Brain microvascular endothelial cell (primary cell): Measurements from ENCODE around the gene NRXN2.

Source experiments
- DNase-seq: peaks from one replicate; pipeline ENCODE4 v3.0.0-alpha.2; 2020
- H3K27ac ChIP-seq: fragments of 250-450 bp; sonication (Bioruptor Pico); 2 replicates; pipeline ENCODE4 v1.5.1; 2020; ENCODE audit warnings: mild to moderate bottlenecking, moderate library complexity
- H3K27me3 ChIP-seq: fragments of 250-450 bp; sonication (Bioruptor Pico); replicated peaks from 2 replicates; pipeline ENCODE4 v1.5.1; 2020; ENCODE audit warnings: mild to moderate bottlenecking
- H3K36me3 ChIP-seq: fragments of 250-450 bp; sonication (Bioruptor Pico); replicated peaks from 2 replicates; pipeline ENCODE4 v1.5.1; 2020; ENCODE audit warnings: mild to moderate bottlenecking
- H3K4me3 ChIP-seq: 2 replicates; pipeline ENCODE4 v1.5.1; 2011; ENCODE audit warnings: low read depth, mild to moderate bottlenecking, control low read depth, low read length, moderate library complexity
- CTCF ChIP-seq: IDR thresholded peaks from 2 replicates; pipeline ENCODE4 v1.5.1; 2011; ENCODE audit warnings: low read depth, mild to moderate bottlenecking, moderate library complexity, low read length, control low read depth, inconsistent platforms; ENCODE audit errors: missing control alignments
- in situ Hi-C: cut with HindIII; loops from 2 replicates; pipeline ENCODE4 v1.10.0; 2017; ENCODE audit warnings: low sequenced_read_pairs, low pct_ligation_motif_present

NRXN2 gene

GRCh38 chr11:64764753-64765152 is 41.8 kb upstream of the NRXN2 start:
- no peaks in the 10 kb centered on the region for H3K27me3 ChIP-seq
- in situ Hi-C loops: no loop called here
- no peak overlapping the region for H3K27ac ChIP-seq
- DNase-seq: no peak
- H3K4me3 ChIP-seq: no peak overlapping the region
- TF ChIP-seq CTCF: no peak
- H3K36me3 ChIP-seq: peaks cover 74% of the 10 kb centered on the region

- H3K27ac ChIP-seq: no peak overlapping the region
- H3K36me3 ChIP-seq: peaks cover 67% of the 10 kb centered on the region
- DNase-seq: no peak
- in situ Hi-C loops: no loop called here
- H3K4me3 ChIP-seq: no peak overlapping the region
- no peaks in the 10 kb centered on the region for H3K27me3 ChIP-seq
- no peak for TF ChIP-seq CTCF
These were observed 41.1 kb upstream of the NRXN2 start for GRCh38 chr11:64764040-64764611.

- Histone ChIP-seq H3K4me3 (no peak overlapping the region), H3K27me3 (no peaks in the 10 kb centered on the region), H3K36me3 (peaks cover 62% of the 10 kb centered on the region), H3K27ac (peak overlapping the region; percentile 2)
- in situ Hi-C loops: no loop called here
- TF ChIP-seq CTCF: no peak
- DNase-seq: no peak
These were observed 40.6 kb upstream of the NRXN2 start for GRCh38 chr11:64763526-64764039.

GRCh38 chr11:64762674-64763525 is 39.9 kb upstream of the NRXN2 start:
- Histone ChIP-seq H3K36me3 (peaks cover 56% of the 10 kb centered on the region), H3K27ac (peak overlapping the region; percentile 29)
- in situ Hi-C loops: no loop called here

GRCh38 chr11:64762277-64762673 is 39.3 kb upstream of the NRXN2 start:
- Histone ChIP-seq H3K27ac (no peak overlapping the region), H3K36me3 (peaks cover 50% of the 10 kb centered on the region), H3K27me3 (no peaks in the 10 kb centered on the region), H3K4me3 (no peak overlapping the region)
- in situ Hi-C loops: no loop called here
- no peak for DNase-seq
- no peak for TF ChIP-seq CTCF

More at GRCh38 chr11:64762674-64763525, 39.9 kb upstream of the NRXN2 start:
- Histone ChIP-seq H3K4me3 (no peak overlapping the region), H3K27me3 (no peaks in the 10 kb centered on the region)
- peak; percentile 52 for DNase-seq
- no peak for TF ChIP-seq CTCF
